SHP77 treated with DMSO at 0.1 percent for 48 hours (cell line): ENCODE measurements around the gene IER2.
"Not testable (repeated sequence)": the region's sequence is repeated elsewhere in the genome, so short reads cannot be mapped to it uniquely, and the experiment has no call there.

Source experiments
- DNase-seq: peaks from one replicate; lab custom pipeline; 2025; lab: John Stamatoyannopoulos, UW

The IER2 gene

DNA sequence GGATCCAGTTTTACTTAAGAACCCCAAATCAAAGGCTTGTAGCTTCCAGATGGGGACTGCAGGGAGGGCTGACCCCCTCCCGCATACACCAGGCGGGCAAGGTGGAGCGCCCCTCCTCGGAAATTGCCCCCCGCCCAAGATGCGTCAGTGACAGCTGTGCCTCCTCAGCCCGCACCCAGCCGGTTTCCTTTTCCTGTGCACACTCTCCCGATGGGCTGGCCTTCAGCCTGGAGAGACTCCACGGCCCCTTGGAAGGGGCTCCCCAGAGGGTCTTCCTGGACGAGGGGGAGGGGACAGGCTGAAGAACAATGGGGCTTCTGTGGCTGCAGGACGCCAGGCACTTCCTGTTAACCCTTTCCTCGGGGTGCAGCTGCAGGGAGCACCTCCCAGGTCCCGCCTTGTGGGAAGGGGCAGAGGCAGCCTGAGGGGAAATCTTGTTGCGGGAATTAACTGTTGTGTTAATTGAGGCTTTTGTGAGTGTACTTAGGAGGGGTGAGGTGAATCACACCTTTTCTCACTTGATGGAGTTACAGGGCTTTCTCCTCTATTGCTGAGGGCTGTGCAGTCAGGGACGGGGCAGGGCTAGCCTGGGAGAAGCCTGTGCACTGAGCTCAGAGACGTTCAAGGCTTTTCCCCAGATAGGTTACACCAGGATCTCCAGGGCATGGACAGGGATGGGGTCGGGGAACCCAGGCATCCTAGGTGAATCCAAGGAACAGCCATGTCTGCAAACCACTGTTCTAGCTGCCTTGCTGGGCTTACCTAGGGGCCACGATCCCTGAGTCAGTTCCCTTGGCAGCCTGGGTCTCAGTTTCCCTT is 14.3 kb downstream of the IER2 start:
- DNase-seq = peak; percentile 26

DNA sequence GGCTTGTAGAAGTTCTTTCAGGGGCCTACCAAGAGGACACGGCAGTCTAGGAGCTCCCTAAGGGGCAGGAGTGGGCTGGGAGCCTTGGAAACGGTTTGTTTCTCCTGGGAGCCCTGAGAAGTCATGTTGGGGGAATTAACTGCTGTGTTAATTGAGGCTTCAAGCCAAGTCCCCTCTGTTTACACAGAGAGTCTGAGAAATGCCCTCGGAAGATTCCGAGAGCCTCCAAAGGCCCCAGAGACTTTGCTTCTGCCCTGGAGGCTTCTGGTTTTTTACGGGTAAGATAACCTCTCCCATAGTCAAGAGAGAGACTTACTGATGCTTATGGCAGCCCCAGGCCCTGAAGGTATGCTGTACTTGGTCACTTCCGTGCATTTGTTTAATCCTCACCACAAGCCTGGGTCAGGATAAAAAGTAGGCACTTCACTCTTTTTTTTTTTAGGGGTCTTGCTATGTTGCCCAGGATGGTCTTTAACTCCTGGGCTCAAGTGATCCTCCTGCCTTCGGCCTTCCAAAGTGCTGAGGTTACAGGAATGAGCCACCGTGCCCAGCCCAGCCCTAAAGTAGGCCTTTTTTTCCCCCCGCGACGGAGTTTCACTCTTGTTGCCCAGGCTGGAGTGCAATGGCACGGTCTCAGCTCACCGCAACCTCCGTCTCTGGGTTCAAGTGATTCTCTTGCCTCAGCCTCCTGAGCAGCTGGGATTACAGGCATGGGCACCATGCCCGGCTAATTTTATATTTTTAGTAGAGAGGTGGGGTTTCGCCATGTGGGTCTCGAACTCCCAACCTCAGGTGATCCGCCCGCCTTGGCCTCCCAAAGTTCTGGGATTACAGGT is 15.2 kb downstream of the IER2 start:
- no peak for DNase-seq

DNA sequence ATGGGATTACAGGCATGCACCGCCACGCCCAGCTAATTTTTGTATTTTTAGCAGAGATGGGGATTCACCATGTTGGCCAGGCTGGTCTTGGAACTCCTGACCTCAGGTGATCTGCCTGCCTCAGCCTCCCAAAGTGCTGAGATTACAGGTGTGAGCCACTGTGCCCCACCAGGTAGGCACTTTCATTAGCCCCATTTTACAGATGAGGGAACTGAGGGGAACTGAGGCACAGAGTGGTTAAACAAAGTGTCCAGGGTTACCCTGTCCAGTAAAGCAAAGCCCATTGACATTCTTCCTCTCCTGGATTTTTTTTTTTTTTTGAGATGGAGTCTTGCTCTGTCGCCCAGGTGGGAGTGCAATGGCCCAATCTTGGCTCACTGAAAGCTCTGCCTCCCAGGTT is 15.9 kb downstream of the IER2 start:
- DNase-seq = not testable (repeated sequence)

DNA sequence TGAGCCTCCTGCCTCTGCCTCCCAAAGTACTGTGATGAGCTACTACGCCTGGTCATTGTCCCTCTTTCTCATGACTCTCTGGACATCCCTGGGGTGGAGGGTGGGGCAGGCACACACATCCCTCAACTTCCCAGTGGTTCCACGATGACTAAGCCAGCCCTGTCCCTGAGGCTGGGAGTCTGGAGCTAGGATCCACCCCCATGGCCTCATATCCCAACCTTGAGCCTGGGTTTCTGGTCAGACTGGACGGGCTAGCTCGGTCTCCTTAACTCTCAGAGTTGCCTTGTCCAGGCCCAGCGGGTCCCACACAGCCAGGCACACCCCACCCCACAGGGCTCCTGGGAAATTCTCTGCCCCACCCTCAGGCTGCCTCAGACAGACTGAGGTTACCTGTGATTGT is 19.6 kb downstream of the IER2 start:
- DNase-seq = no peak

DNA sequence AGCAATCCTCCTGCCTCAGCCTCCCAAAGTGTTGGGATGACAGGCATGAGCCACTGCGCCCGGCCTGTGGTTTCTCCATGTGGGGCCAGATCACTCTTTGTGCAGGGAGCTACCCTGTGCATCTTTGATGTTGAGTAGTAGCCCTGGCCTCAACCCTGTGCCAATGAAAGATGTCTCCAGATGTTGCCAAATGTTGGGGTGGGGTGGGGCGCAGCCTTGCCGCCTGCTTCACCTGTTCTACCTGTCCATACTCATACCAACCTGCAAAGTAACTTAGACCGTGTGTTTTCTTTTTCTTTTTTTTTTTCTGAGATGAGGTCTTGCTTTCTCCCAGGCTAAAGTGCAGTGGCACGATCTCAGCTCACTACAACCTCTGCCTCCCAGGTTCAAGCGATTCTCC is 20.9 kb downstream of the IER2 start:
- DNase-seq = no peak

DNA sequence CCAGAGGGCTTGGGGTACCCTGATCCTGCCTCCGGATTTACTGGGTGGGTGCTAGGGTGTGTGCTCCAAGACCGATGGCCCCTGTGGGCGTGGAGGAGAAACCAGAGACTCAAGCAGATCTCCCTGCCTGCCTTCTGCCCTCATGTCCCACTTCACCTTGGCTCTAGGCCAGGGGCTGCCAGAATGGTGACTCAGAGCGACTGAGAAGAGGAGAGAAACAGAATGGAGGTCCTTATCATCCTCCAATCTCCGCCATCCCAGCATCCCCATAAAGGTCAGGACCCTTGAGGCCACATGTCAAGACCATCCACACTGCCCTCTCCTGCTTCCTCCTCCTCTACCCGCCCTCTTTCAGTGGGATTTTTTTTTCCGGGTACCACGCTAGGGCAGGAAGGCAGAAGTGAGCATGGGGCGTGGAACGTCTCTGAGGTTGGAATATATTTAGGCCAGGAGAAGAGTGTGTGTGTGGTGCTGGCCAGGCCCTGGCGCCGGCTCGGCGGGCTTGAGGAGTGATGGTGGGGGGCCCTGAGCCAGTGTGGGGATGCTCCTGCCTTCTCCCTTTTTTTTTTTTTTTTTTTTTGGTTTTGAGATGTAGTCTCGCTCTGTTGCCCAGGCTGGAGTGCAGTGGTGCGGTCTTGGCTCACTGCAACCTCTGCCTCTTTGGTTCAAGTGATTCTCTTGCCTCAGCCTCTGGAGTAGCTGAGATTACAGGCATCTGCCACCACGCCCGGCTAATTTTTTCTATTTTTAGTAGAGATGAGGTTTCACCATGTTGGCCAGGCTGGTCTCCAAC is 22.3 kb downstream of the IER2 start:
- no peak for DNase-seq

DNA sequence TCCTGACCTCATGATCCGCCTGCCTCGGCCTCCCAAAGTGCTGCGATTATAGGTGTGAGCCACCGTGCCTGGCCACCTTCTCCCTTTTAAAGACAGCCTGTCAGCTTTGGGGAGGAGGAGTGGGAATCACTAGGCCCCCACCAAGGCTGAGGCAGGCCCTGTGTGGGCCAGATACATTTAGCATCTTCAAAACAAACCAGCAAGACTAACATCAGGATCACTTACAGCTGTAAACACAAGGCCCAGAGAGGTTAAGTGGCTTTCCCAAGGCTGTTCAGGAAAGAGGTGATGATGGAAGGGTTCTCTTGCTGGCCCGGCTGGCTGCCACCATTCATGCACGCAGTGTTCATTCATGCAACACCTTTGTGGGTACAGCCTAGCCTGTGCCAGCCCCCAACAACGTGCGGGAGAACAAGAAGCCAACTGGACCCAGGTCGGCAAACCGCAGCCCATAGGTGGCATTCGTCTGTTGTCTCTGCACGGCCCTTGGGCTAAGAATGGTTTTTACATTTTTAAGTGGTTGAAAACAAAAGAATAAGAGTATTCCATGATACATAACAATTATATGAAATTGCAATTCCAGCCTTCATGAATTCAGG is 23.0 kb downstream of the IER2 start:
- DNase-seq = no peak

DNA sequence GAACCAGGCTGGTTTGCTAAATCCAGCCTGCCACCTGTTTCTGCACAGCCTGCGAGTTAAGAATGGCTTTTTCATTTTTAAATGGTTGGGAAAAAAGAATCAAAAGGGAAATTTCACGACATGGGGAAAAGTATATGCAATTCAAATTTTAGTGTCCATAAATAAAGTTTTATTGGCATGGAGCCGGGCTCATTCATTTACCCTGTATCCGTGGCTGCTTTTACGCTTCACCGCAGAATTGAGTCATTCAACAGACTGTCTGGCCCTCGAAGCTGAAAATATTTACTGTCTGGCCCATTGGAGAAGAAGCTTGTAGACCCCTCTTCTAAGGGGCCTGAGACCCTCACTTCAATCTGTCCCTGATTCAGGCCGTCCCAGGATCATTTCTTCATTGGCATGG is 26.1 kb downstream of the IER2 start:
- DNase-seq = no peak

DNA sequence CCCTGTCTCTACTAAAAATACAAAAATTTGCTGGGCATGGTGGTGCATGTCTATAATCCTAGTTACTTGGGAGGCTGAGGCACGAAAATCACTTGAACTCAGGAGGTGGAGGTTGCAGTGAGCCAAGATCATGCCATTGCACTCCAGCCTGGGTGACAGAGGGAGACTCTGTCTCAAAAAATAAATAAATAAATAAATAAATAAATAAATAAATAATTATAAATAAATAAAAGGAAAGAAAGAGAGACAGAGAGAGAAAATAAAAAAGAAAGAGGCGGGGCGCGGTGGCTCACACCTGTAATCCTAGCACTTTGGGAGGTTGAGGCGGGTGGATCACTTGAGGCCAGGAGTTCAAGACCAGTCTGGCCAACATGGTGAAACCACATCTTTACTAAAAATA is 27.4 kb downstream of the IER2 start:
- DNase-seq = not testable (repeated sequence)

DNA sequence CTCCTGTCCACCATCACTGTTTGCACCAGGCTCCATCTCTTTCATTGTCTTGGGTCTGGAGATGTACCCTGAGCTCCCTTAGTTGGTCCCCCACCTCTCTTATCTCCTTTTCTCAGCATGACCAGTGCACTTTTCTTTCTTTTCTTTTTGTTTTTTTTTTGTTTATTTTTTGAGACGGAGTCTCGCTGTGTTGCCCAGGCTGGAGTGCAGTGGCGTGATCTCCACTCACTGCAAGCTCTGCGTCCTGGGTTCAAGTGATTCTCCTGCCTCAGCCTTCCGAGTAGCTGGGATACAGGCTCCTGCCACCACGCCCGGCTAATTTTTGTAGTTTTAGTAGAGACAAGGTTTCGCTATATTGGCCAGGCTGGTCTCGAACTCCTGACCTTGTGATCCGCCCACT is 28.1 kb downstream of the IER2 start:
- not testable (repeated sequence) for DNase-seq

DNA sequence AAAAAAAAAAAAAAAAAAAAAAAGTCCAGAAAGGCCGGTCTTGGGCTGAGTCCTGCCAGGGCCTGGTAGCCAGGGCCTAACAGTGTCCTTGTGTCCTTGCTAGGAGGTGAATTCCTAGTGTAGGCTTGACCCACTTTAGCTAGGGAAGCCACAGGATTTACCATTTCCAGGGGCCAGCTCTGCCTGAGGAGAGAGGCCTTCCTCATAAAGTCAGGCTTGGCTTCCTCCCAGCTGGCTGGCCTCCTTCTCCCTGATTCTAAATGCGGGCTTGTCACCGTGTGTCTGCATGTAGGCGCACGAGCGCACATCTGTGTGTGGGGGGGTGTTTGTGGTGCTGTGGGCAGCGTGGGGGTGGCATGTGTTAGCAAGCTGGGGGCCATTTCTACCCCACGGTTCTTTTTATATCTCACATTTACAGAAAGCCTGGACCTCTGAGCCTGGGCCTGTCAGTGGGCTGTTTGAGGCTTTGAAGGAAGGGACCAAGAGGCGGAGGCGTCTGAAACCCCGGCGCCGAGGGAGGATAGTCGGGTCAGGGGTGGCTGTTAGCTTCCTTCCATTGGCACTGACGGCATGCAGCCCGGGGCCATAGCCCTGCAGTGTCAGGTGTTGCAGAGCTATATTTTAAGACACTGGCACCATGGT is 31.7 kb downstream of the IER2 start:
- no peak for DNase-seq

DNA sequence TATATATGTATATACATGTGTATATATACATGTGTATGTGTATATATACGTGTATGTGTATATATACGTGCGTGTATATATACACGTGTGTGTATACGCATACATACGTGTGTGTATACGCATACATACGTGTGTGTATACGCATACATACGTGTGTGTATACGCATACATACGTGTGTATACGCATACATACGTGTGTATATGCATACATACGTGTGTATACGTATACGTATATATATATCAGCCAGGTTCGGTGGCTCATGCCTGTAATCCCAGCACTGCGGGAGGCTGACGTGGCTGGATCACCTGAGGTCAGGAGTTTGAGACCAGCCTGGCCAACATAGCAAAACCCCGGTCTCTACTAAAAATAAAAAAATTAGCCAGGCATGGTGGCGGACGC is 34.7 kb downstream of the IER2 start:
- DNase-seq = not testable (repeated sequence)

DNA sequence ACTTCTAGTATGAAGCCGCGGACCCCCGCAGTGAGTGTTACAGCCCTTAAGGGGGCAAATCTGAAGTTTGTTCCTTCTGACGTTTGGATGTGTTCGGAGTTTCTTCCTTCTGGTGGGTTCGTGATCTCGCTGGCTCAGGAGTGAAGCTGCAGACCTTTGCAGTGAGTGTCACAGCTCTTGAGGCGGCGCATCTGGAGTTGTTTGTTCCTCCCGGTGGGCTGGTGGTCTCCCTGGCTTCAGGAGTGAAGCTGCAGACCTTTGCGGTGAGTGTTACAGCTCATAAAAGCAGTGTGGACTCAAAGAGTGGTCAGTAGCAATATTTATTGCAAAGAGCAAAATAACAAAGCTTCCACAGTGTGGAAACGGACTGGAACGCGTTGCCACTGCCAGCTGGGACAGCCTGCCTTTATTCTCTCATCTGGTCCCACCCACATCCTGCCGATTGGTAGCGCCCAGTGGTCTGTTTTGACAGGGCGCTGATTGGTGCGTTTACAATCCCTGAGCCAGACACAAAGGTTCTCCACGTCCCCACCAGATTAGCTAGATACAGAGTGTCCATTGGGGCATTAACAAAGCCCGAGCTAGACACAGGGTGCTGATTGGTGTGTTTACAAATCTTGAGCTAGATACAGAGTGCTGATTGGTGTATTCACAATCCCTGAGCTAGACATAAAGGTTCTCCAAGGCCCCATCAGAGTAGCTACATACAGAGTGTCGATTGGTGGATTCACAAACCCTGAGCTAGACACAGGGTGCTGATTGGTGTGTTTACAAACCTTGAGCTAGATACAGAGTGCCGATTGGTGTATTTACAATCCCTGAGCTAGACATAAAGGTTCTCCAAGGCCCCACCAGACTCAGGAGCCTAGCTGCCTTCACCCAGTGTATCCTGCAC is 35.8 kb downstream of the IER2 start:
- DNase-seq = not testable (repeated sequence)

DNA sequence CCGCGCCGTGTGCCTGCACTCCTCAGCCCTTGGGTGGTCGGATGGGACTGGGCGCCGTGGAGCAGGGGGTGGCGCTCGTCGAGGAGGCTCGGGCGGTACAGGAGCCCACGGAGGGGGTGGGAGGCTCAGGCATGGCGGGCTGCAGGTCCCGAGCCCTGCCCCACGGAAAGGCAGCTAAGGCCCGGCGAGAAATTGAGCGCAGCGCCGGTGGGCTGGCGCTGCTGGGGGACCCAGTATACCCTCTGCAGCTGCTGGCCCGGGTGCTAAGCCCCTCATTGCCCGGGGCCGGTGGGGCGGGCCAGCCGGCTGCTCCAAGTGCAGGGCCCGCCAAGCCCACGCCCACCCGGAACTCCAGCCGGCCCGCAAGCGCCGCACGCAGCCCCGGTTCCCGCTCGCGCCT is 36.5 kb downstream of the IER2 start:
- DNase-seq = not testable (repeated sequence)

DNA sequence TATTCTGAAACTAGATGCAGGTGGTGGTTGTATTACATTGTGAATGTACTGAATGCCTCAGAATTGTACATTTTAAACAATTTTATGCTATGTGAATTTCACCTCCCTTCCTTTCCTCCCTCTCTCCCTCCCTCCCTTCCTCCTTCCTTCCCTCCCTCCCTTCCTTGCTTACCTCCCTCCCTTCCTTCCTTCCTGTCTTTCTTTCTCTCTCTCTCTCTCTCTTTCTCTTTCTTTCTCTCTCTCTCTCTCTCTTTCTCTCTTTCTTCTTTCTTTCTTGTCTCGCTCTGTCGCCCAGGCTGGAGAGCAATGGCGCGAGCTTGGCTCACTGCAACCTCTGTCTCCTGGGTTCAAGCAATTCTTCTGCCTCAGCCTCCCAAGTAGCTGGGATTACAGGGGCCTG is 37.2 kb downstream of the IER2 start:
- DNase-seq = no peak

DNA sequence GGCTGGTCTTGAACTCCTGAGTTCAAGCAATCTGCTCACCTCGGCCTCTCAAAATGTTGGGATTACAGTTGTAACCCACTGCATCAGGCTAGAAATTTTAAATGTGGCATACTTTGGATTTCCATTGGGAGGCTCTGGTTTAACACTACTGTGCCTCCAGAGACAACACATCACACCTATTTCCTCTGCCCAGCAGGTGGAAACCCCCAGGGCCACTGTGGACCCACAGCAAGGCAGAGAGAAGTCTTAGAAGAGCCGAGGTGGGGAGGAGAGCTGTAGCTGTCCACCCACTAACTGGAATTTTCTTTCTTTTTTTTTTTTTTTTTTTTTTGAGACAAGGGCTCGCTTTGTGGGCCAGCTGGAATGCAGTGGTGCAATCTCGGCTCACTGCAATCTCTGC is 39.4 kb downstream of the IER2 start:
- no peak for DNase-seq

DNA sequence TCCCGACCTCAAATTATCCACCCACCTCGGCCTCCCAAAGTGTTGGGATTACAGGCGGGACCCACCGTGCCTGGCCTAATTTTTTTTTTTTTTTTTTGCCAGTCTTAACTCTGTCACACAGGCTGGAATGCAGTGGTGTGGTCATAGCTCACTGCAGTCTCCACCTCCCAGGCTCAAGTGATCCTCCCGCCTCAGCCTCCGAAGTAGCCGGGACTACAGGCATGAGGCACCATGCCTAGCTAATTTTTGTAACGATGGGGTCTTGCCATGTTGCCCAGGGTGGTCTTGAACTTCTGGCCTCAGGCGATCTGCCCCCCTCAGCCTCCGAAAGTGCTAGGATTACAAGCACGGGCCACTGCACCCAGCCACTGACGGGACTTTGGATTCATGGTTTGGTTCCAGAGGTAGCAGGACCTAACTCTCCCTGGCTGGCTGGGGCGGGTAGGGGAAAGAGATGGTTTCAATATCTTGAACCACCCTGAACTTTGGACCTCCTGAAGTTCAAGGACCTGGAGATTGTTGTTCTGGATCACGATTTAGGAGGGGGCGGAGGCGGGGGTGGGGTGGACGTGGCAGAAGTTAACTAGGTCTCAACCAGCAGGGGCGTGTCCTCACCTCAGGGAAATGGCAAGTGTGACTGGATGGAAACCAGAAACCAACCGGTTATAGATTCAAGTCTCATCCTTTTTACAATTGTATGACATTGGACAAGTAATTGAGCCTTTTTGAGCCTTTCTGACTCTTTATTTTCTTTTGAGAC is 40.8 kb downstream of the IER2 start:
- DNase-seq = no peak

DNA sequence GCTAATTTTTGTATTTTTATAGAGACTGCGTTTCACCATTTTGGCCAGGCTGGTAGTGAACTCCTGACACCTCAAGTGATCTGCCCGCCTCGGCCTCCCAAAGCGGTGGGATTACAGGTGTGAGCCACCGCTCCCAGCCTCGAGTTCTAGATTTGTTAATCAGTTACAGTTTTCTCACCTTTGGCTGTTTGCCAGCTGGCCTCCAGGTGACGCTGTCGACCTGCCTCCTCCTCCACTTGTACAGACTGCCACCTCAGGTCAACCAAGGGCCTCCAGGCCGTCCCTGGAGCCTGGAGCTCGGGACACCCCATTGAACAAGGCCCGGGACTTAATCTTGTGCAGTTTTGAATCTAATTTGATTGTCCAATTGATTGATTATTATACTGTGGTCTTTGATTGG is 45.5 kb downstream of the IER2 start:
- no peak for DNase-seq

DNA sequence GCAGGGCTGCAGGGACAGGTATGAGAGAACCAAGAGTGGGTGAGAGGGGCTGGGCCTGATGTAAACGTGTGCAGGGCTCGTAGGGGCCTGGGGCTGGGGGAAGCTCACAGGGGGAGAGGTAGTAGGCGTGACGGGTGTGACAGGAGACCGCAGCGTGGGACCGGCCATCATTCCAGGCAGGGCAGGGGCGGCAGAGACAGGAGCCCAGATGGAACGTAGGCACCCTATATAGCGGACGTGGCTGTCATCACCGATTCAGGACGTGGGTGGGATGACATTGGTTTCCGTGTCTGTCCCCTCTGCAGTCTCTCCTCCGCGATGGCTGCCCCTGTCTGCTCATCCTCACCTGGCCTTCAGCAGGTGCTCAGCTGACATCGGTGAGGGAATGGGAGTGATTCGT is 48.4 kb downstream of the IER2 start:
- DNase-seq = no peak

DNA sequence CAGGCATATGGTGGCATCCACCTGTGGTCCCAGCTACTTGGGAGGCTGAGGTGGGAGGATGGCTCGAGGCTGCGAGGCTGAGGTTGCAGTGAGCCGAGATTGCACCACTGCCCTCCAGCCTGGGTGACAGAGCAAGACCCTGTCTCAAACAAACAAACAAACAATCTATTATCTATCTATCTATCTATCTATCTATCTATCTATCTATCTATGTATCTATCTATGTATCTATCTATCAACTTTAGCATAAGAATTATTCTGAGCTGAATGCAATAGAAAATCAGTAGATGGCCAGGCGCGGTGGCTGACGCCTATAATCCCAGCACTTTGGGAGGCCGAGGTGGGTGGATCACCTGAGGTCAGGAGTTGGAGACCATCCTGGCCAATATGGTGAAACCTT is 51.9 kb downstream of the IER2 start:
- DNase-seq = not testable (repeated sequence)
